Muscle layer of colon (tissue), 2 donors: ENCODE data around the gene GSTM5.
"Not testable (repeated sequence)": the region's sequence is repeated elsewhere in the genome, so short reads cannot be mapped to it uniquely, and the experiment has no call there.

Experiments used
- H3K27ac ChIP-seq: one replicate; pipeline ENCODE4 v1.7.0; 2013; ENCODE audit warnings: low read depth, mild to moderate bottlenecking, low read length, moderate library complexity
- H3K27me3 ChIP-seq, 2 donors: one replicate each; pipeline ENCODE4 v1.7.0; 2013; ENCODE audit warnings: low read length in 2 of 2, mild to moderate bottlenecking in 2 of 2; ENCODE audit not compliant: insufficient read depth in 2 of 2, control insufficient read depth in 1 of 2
- H3K36me3 ChIP-seq: one replicate; pipeline ENCODE4 v1.7.0; 2013; ENCODE audit warnings: mild to moderate bottlenecking, low read length; ENCODE audit not compliant: insufficient read depth
- H3K4me1 ChIP-seq: one replicate; pipeline ENCODE4 v1.7.0; 2013; ENCODE audit warnings: mild to moderate bottlenecking, low read length; ENCODE audit not compliant: insufficient read depth
- H3K4me3 ChIP-seq, 2 donors: one replicate each; pipeline ENCODE4 v1.7.0; 2013; ENCODE audit warnings: low read length in 2 of 2, low read depth in 1 of 2, mild to moderate bottlenecking in 1 of 2, moderate library complexity in 1 of 2
- H3K9ac ChIP-seq: one replicate; pipeline ENCODE4 v1.7.0; 2013; ENCODE audit warnings: low read length
- H3K9me3 ChIP-seq: one replicate; pipeline ENCODE4 v1.7.0; 2013; ENCODE audit warnings: mild to moderate bottlenecking, low read length
- donor health status: abdominal sarcoma.
- donor health status: Adenocarcinoma of cecum.

GSTM5 gene

GRCh38 chr1:109711593-109712320 lies at the start of gene GSTM5:
GSTM5 (plus strand) TSS chr1:109712251; CDS start chr1:109712313, 62 bp downstream.
- H3K9ac ChIP-seq, H3K27ac ChIP-seq, H3K9me3 ChIP-seq, H3K36me3 ChIP-seq, H3K27me3 ChIP-seq, H3K4me1 ChIP-seq: not testable (repeated sequence)
- peak within 1 kb of the TSS; percentile 27 to 56 for H3K4me3 ChIP-seq

- H3K27ac ChIP-seq: no peak overlapping the region
- H3K9me3 ChIP-seq: no peaks in the 10 kb centered on the region
- H3K4me1 ChIP-seq: peaks cover 9% of the 10 kb centered on the region
- H3K4me3 ChIP-seq: no peak overlapping the region
- H3K9ac ChIP-seq: no peak overlapping the region
- H3K27me3 ChIP-seq: no peaks in the 10 kb centered on the region
- peaks cover 13% of the 10 kb centered on the region for H3K36me3 ChIP-seq
These were observed 47.4 kb upstream of the GSTM5 start for GRCh38 chr1:109664671-109665070.

DNA sequence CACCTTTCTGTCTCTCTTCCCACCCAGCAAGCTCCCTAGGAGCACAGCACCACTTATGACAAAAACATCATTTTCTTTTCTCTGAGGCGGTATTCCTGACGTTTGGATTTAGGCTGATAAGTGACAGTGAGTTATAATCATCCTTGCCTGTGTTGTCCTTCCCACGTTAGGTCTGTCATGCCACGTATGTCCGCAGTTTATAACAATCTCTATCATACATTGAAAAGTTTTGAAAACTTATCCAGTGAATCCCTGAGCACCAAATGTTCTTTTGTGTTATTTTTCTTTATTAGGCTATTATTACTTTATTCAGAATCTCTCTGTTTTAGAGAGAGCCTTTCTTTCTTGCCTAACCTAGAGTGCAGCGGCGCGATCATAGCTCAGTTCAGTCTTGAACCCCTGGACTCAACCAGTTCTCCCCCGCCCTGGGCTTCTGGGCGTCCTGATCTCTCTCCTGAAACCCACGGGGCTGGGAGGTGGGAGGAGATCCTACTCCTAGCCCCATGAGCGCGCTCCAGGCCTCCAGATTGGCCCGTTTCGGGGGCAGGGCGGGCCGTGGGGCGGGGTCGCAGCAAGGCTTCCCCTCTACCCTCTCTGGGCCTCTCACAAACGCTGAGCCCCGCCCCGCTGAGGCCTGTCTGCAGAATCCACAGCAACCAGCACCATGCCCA lies 44.5 kb upstream of the GSTM5 start, which contains the start of gene GSTM2:
GSTM2 (plus strand) TSS at position 606 of the 671 bp plus-strand sequence; CDS start at position 665, 59 bp downstream.
- Histone ChIP-seq H3K9ac (peak within 1 kb of the TSS; percentile 53), H3K4me3 (peak within 1 kb of the TSS; percentile 62 to 77), H3K27ac (peak within 1 kb of the TSS; percentile 41), H3K36me3 (peaks cover 12% of the 10 kb centered on the region), H3K27me3 (no peaks in the 10 kb centered on the region), H3K9me3 (no peaks in the 10 kb centered on the region), H3K4me1 (peaks cover 13% of the 10 kb centered on the region)

GRCh38 chr1:109668123-109668775 lies 43.8 kb upstream of the GSTM5 start:
- Histone ChIP-seq H3K4me1 (peaks cover 13% of the 10 kb centered on the region), H3K27me3 (no peaks in the 10 kb centered on the region), H3K9ac (peak overlapping the region; percentile 53), H3K27ac (peak overlapping the region; percentile 41), H3K4me3 (peak overlapping the region; percentile 62 to 77), H3K36me3 (peaks cover 12% of the 10 kb centered on the region), H3K9me3 (no peaks in the 10 kb centered on the region)

- Histone ChIP-seq H3K9me3 (no peaks in the 10 kb centered on the region), H3K27ac (no peak overlapping the region), H3K27me3 (no peaks in the 10 kb centered on the region), H3K9ac (no peak overlapping the region), H3K36me3 (peaks cover 12% of the 10 kb centered on the region), H3K4me3 (no peak overlapping the region), H3K4me1 (peaks cover 13% of the 10 kb centered on the region)
These were observed 42.7 kb upstream of the GSTM5 start for GRCh38 chr1:109669246-109669948.

DNA sequence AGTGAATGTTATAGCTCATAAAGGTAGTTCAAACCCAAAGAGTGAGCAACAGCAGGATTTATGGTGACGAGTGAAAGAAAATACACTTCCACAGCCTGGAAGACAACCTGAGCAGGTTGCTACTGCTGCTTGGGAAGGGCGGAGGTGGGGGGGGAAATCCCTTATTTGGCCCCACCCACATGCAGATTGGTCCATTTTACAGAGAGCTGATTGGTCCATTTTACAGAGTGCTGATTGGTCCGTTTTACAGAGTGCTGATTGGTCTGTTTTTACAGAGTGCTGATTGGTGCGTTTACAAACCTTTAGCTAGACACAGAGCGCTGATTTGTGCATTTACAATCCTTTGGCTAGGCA lies 42.1 kb upstream of the GSTM5 start:
- H3K27me3 ChIP-seq, H3K9me3 ChIP-seq, H3K36me3 ChIP-seq, H3K27ac ChIP-seq, H3K4me3 ChIP-seq, H3K9ac ChIP-seq: not testable (repeated sequence)
- peaks cover 13% of the 10 kb centered on the region for H3K4me1 ChIP-seq

DNA sequence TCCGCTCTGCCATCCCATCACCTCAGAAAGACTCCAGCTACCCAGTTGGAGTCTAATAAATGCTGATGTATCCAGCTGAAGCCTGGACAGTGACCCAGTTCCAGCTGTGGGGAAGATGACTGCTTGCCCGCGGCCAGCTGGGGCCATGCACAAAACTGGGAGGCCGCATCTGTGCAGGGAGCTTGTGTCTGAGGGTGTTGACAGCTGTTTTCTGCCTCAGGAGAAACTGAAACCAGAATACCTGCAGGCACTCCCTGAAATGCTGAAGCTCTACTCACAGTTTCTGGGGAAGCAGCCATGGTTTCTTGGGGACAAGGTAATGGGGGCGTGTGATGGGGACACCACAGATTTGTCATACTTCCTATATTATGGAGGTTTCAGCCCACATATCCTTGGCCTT lies 41.0 kb upstream of the GSTM5 start:
- Histone ChIP-seq H3K27ac (no peak overlapping the region), H3K27me3 (no peaks in the 10 kb centered on the region), H3K36me3 (peaks cover 7% of the 10 kb centered on the region), H3K4me1 (peaks cover 13% of the 10 kb centered on the region), H3K9ac (no peak overlapping the region), H3K4me3 (no peak overlapping the region), H3K9me3 (no peaks in the 10 kb centered on the region)

GRCh38 chr1:109673861-109674260 lies 38.2 kb upstream of the GSTM5 start:
- not testable (repeated sequence) for H3K27ac ChIP-seq, H3K9me3 ChIP-seq, H3K9ac ChIP-seq, H3K36me3 ChIP-seq, H3K27me3 ChIP-seq, H3K4me1 ChIP-seq, H3K4me3 ChIP-seq

DNA sequence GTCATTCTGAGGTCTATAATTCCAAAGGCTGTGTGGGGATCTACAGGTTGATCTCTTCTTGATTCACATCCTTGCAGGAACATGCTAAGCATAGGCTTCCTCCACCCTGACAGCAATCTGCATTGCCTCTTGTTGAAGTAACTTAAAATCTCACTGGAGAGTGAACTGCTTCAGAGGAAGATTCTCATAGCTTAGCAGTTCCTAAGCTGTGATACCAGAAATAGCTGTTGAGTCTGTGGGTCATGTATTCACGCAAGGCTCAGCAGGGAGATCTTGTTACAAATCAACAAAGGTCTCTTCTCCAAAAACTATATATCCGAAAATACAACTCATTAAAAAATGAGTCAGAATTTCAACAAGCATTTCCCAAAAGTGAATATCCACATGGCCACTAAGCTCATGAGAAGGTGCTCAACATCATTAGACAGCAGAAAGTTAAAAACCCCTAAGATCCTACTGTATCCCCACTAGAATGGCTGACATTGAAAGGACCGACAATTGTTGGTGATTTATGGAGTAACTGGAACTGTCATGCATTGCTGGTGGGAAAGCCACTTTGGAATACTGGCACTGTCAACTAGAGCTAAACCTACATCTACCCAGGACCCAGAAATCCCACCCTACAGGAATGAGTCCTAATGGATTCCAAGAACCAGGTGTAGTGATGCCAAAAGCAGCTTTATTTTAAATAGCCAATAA lies 35.2 kb upstream of the GSTM5 start:
- not testable (repeated sequence) for H3K9ac ChIP-seq, H3K27me3 ChIP-seq, H3K36me3 ChIP-seq, H3K27ac ChIP-seq, H3K4me1 ChIP-seq, H3K4me3 ChIP-seq, H3K9me3 ChIP-seq

DNA sequence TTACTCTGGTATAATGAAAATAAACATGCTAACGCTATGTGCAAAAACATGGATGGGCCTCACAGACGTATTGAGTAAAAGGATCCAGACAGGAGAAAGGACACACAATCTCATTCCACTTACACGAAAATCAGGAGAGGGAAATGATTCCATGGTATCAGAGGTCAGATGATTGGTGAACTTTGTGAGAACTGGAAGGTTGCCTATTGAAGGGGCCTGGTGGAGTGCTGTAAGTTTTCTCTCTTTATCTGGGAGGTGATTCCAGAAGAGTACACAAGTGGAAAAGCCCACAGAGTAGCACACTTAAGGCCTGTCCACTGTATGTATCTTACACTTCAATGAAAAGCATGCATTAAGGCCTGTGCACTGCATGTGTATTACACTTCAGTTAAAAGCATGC lies 34.6 kb upstream of the GSTM5 start:
- H3K27me3 ChIP-seq: no peaks in the 10 kb centered on the region
- H3K27ac ChIP-seq: no peak overlapping the region
- no peaks in the 10 kb centered on the region for H3K36me3 ChIP-seq
- H3K4me1 ChIP-seq: no peaks in the 10 kb centered on the region
- H3K4me3 ChIP-seq: no peak overlapping the region
- no peak overlapping the region for H3K9ac ChIP-seq
- no peaks in the 10 kb centered on the region for H3K9me3 ChIP-seq

DNA sequence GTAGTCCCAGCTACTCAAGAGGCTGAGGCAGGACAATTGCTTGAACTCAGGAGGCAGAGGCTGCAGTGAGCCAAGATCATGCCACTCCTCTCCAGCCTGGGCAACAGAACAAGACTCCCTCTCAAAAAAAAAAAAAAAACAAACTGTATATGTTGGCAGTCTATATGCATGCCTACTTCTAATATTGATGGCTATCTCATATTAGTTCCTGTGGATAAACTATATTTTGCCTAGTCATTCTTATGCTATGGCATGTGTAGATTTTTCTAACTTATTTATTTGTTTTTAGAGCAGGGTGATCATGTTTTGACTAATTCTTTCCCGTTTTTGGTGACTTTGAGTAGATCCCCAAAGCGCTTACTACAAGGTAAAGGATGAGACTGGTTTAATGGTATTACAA lies 33.4 kb upstream of the GSTM5 start:
- not testable (repeated sequence) for H3K36me3 ChIP-seq, H3K27me3 ChIP-seq, H3K9ac ChIP-seq, H3K27ac ChIP-seq, H3K9me3 ChIP-seq, H3K4me3 ChIP-seq, H3K4me1 ChIP-seq
